Fibroblast of skin of left quadriceps (primary cell): ENCODE data around the gene COPE.

Experiments used
- DNase-seq, 2 experiments: peaks; one replicate each; pipeline ENCODE4 v3.0.0-alpha.2; 2013; ENCODE audit warnings: low read depth in 2 of 2

Gene COPE

DNA sequence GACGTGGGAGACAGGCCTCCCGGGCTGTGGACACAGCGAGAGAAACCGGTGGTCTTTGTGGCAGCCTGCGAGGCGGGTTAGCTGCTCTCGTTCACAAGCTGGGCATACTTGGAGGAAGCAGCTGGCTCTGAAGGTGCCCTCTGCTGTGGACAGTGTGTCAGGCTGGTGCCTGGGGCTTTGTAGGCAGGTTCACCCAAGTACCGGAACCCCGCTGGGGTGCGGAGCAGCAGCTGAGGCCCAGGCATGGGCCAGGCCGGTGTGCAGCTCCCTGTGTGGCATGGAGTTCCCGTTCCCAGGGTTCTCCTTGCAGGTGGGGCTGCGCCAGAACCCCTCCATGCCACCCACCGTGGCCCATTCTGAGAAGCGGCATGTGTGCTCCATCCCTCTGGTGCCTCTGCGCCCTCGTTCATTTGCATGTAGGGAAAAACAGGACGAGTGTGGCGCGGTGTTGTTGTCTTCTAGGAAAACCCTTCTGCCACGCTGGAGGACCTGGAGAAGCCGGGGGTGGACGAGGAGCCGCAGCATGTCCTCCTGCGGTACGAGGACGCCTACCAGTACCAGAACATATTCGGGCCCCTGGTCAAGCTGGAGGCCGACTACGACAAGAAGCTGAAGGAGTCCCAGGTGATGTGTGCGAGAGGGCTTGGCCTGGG is 67.4 kb downstream of the COPE start:
- DNase-seq = no peak

DNA sequence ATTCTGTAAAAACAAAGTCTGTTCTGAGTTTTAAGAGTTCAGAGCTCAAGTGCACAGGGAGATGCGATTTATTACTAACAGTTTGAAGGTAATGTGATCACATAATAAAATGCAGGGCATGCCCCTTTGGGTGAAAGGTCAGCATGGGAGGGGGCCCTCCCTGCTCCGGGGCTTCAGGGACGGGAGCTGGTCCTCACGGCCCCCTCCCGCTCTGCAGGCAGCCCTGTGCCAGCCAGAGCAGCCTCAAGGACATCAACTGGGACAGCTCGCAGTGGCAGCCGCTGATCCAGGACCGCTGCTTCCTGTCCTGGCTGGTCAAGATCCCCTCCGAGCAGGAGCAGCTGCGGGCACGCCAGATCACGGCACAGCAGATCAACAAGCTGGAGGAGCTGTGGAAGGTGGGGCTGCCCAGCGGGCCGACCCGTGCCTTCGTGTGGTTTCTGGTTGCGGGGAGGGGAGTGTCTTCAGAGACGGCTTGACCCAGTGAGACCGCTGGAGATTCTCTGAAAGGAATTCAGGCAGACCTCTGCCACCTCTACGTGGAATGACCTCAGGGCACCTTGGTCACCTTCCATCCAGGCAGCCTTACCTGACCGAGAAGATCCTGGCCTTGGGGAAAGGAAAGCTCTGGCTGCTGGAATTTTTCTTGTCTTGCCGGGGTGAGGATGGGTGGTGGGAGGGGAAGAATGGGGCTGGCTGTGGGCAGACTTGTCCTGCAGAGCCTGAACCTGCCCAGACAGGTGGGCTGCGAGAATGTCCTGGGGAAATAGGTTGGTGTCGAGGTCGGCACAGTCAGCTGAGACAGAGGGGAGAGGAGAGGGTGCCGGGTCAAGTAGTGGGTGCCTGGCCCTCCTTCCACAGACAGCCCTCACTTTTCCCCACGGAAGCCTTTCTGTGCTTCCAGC is 68.5 kb downstream of the COPE start:
- DNase-seq = no peak

DNA sequence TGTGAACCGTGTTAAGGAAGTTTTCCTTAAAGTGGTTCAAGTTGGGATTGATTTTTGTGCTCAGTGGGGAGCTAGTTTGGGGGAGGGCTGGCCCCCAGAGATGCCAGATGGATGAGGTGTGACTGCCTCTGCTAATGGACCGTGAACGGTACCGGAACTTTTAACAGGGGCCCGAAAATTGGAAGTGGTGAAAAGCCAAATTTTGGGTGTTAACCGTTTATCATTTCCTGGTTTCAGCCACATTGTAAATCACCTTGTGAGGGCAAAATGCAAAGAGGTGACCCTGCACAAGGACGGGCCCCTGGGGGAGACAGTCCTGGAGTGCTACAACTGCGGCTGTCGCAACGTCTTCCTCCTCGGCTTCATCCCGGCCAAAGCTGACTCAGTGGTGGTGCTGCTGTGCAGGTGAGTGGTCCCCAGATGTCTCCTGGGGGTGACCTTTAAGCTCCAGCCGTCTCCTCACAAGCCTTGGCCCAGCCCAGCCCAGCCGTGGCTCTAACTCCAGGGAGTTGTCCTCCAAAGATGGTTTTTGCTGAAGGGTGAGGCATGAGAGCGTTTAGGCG is 69.3 kb downstream of the COPE start:
- DNase-seq = no peak
